Fibroblast of lung (primary cell): ENCODE data around the gene GART.

Experiments
- CTCF ChIP-seq, 2 donors: IDR thresholded peaks in 1 of 2; conservative IDR thresholded peaks in 1 of 2; 1 replicate in 1 of 2; 2 replicates in 1 of 2; pipeline ENCODE4 v1.5.1; 2011 to 2012; ENCODE audit warnings: low read length in 2 of 2, control low read depth in 1 of 2, inconsistent platforms in 1 of 2, low read depth in 1 of 2, mild to moderate bottlenecking in 1 of 2
- EZH2 ChIP-seq: IDR thresholded peaks from 2 replicates; pipeline ENCODE4 v1.5.1; 2012; ENCODE audit warnings: low read length, control low read depth, mild to moderate bottlenecking; ENCODE audit errors: missing control alignments

GRCh38 chr21:33539616-33540015 is 2.3 kb downstream of the GART start:
- TF ChIP-seq CTCF (conservative IDR thresholded peaks at IDR 0.05 in 1 of 2, IDR thresholded peaks at IDR 0.05 in 1 of 2; ENCODE audit: low read depth in 1 of 2, low read length in 2 of 2) (no peak), EZH2 (no peak)
